Esophagus squamous epithelium (tissue), 5 donors: Measurements from ENCODE around the gene VWA8. TPM values are rescaled to one million over a fixed set of nuclear protein-coding genes. Genes with fewer than 3 reads are reported as not detected.
A peak's percentile ranks its signal among the peaks of the same experiment; 100 is the strongest.

ENCODE experiments used
- DNase-seq: peaks from one replicate; lab custom pipeline; 2025; lab: John Stamatoyannopoulos, UW
- H3K27ac ChIP-seq, 4 donors: fragments of 200-600 bp; sonication (generic); one replicate each; pipeline ENCODE4 v1.5.1; 2016 to 2019; ENCODE audit warnings: mild to moderate bottlenecking in 1 of 4
- H3K27me3 ChIP-seq, 4 donors: fragments of 200-600 bp; sonication (generic); 1 replicate in 3 of 4; 2 replicates in 1 of 4; pipeline versions ENCODE4 v1.5.1 to v1.6.0; 2017 to 2021; ENCODE audit warnings: antibody characterized with exemption in 1 of 4
- H3K36me3 ChIP-seq, 3 donors: fragments of 200-600 bp; sonication (generic); one replicate each; pipeline ENCODE4 v1.5.1; 2016 to 2019
- H3K4me1 ChIP-seq, 3 donors: fragments of 200-600 bp; sonication (generic); one replicate each; pipeline ENCODE4 v1.5.1; 2017 to 2019
- H3K4me3 ChIP-seq, 4 donors: fragments of 200-600 bp; sonication (generic); 1 replicate in 3 of 4; 2 replicates in 1 of 4; pipeline ENCODE4 v1.5.1; 2016 to 2019; ENCODE audit warnings: mild to moderate bottlenecking in 2 of 4, moderate library complexity in 1 of 4
- H3K9me3 ChIP-seq, 3 donors: fragments of 200-600 bp; sonication (generic); one replicate each; pipeline ENCODE4 v1.5.1; 2016 to 2019
- POLR2A ChIP-seq, 4 donors: fragments of 450-650 bp; IDR thresholded peaks; one replicate each; pipeline ENCODE4 v1.6.1; 2017; ENCODE audit warnings: antibody characterized with exemption in 4 of 4, mild to moderate bottlenecking in 4 of 4, moderate library complexity in 3 of 4
- WGBS, 2 donors: methylation state at CpG; one replicate each; pipeline ENCODE4 v1.1.5; 2018; 5-methylcytosine and 5-hydroxymethylcytosine counted together
- intact Hi-C: fragments of 100-400 bp; cut with DNase I; formaldehyde crosslinking; loops from one replicate; pipeline ENCODE4 v1.15.0; 2022
- total RNA-seq, 4 donors: library from RNA; depleted of rRNA; stranded (reverse); fragments of >200 nt; gene quantifications; one replicate each; pipeline ENCODE4 v1.1.0, GENCODE V29; 2016
- TF ChIP-seq, protein P1 (sequence below), 6 experiments: fragments of 450-650 bp in 4 of 6; fragments of 200-600 bp in 2 of 6; sonication (generic) in 2 of 6; IDR thresholded peaks; one replicate each; pipeline ENCODE4 v1.5.1; 2016 to 2019; ENCODE audit warnings: antibody characterized with exemption in 6 of 6, mild to moderate bottlenecking in 4 of 6, moderate library complexity in 4 of 6
- donor health status: DM: yes; HTN: yes; CAD: no.

VWA8 gene
- total RNA-seq, 4 donors from 2014 or later, result 10.5 to 23.7 (median 17.3) TPM

GRCh38 chr13:41945926-41946325 lies 15.0 kb downstream of the VWA8 start:
- Histone ChIP-seq H3K4me1 (peaks cover 0 to 11% (median 0%) of the 10 kb centered on the region in 3 donors), H3K9me3 (peaks cover 0 to 16% (median 0%) of the 10 kb centered on the region in 3 donors), H3K27me3 (no peaks in the 10 kb centered on the region), H3K4me3 (no peak overlapping the region), H3K27ac (no peak overlapping the region), H3K36me3 (peaks cover 0 to 39% (median 0%) of the 10 kb centered on the region in 3 donors)
- no peak for DNase-seq
- intact Hi-C loops, result no loop called here
- TF ChIP-seq, protein P1, sequence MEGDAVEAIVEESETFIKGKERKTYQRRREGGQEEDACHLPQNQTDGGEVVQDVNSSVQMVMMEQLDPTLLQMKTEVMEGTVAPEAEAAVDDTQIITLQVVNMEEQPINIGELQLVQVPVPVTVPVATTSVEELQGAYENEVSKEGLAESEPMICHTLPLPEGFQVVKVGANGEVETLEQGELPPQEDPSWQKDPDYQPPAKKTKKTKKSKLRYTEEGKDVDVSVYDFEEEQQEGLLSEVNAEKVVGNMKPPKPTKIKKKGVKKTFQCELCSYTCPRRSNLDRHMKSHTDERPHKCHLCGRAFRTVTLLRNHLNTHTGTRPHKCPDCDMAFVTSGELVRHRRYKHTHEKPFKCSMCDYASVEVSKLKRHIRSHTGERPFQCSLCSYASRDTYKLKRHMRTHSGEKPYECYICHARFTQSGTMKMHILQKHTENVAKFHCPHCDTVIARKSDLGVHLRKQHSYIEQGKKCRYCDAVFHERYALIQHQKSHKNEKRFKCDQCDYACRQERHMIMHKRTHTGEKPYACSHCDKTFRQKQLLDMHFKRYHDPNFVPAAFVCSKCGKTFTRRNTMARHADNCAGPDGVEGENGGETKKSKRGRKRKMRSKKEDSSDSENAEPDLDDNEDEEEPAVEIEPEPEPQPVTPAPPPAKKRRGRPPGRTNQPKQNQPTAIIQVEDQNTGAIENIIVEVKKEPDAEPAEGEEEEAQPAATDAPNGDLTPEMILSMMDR (IDR thresholded peaks at IDR 0.05), result no peak
- TF ChIP-seq POLR2A (IDR thresholded peaks at IDR 0.05), result no peak

DNA sequence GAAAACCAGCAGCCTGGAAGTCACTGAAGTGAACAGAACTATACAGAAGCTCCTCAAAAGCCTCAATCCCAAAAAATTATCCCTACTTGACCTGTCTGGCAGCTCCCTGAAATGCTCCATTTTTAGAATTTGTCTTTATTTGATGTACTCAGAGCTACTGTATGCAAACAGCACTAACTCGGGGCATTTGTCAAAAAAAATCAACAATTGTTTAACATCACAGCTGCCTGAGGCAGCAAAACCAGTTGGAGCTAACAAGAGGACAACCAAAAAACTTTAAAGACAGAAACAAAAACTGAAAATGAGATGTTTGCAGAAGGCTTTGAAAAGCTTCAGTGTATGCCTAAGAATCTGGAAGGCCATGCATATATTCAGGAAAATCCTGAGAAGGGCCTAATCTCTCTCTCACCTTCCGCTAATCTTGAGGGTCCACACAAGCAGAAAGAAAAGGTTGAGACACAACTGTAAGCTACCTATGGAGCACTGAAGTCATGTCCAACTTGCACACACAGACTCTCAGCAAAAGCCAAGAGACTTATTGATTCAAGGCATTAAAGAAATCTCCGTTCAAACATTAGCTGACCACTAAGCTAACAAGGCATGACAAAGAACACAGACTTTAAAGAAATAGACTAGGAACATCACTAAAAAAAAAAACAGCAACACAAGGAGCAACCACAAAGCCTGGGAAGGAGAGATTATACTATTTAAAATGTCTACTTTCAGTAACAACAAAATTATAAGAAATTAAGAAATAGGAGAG lies 16.1 kb downstream of the VWA8 start:
- DNase-seq, result no peak
- H3K4me3 ChIP-seq, result no peak overlapping the region
- H3K27ac ChIP-seq, result no peak overlapping the region
- H3K27me3 ChIP-seq, result no peaks in the 10 kb centered on the region
- peaks cover 0 to 16% (median 0%) of the 10 kb centered on the region in 3 donors for H3K9me3 ChIP-seq
- H3K36me3 ChIP-seq, result peaks cover 0 to 39% (median 0%) of the 10 kb centered on the region in 3 donors
- H3K4me1 ChIP-seq, result peaks cover 0 to 11% (median 0%) of the 10 kb centered on the region in 3 donors
- TF ChIP-seq, protein P1 (IDR thresholded peaks at IDR 0.05), result no peak
- no peak for TF ChIP-seq POLR2A (IDR thresholded peaks at IDR 0.05)
- intact Hi-C loops, result no loop called here
- 64 to 74% methylated on average over 3 of the region's 3 CpGs for WGBS, 2 donors

GRCh38 chr13:41944229-41944628 lies 16.7 kb downstream of the VWA8 start:
- H3K4me3 ChIP-seq, result no peak overlapping the region
- TF ChIP-seq, protein P1 (IDR thresholded peaks at IDR 0.05), result no peak
- no peak for TF ChIP-seq POLR2A (IDR thresholded peaks at IDR 0.05)
- intact Hi-C loops, result no loop called here
- H3K27me3 ChIP-seq, result no peaks in the 10 kb centered on the region
- no peak for DNase-seq
- peaks cover 0 to 16% (median 0%) of the 10 kb centered on the region in 3 donors for H3K9me3 ChIP-seq
- peaks cover 0 to 37% (median 0%) of the 10 kb centered on the region in 3 donors for H3K36me3 ChIP-seq
- no peak overlapping the region for H3K27ac ChIP-seq
- WGBS, 2 donors, result 88 to 93% methylated on average over 3 of the region's 3 CpGs
- peaks cover 0 to 11% (median 0%) of the 10 kb centered on the region in 3 donors for H3K4me1 ChIP-seq

DNA sequence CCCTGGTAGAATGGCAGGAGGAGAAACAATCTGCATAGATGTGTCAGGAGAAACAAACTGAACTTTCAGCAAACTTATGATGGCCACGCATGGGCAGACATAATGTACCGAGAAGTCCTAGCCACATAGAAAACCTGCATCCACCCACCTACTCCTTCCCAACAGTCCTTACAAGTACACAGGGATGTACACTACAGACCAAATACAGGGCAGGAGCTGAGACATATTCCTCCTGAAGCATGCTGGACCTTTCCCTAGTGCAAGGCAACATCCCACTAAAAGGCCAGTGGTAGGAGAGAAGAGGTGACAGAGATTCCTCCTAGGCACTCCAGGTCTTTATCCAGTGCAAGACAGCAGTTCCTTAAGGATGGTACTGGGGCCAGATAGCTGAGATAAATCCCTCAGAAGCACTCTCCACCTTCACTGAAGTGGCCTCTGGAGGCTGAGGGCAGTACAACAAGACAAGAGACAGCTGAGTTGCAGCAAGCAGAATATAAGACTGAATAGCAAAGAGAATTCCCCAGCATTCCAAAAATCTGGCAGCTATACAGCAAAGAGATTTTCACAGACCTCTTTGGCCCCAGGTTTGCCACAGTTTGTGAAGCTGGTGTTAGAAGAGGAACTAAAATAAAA lies 18.3 kb downstream of the VWA8 start:
- peaks cover 0 to 11% (median 0%) of the 10 kb centered on the region in 3 donors for H3K4me1 ChIP-seq
- H3K9me3 ChIP-seq, result peaks cover 0 to 16% (median 0%) of the 10 kb centered on the region in 3 donors
- WGBS, 2 donors, result 80 to 100% methylated on average over 1 to 2 of the region's 2 CpGs
- TF ChIP-seq, protein P1 (IDR thresholded peaks at IDR 0.05), result peak in 1 of 6 experiments; percentile 29
- TF ChIP-seq POLR2A (IDR thresholded peaks at IDR 0.05), result no peak
- no peak for DNase-seq
- H3K27ac ChIP-seq, result no peak overlapping the region
- no peak overlapping the region for H3K4me3 ChIP-seq
- intact Hi-C loops, result no loop called here
- no peaks in the 10 kb centered on the region for H3K27me3 ChIP-seq
- peaks cover 0 to 22% (median 0%) of the 10 kb centered on the region in 3 donors for H3K36me3 ChIP-seq

- 76 to 88% methylated on average over 5 of the region's 5 CpGs for WGBS, 2 donors
- no peak for DNase-seq
- H3K4me1 ChIP-seq, result peaks cover 0 to 11% (median 0%) of the 10 kb centered on the region in 3 donors
These were observed 19.7 kb downstream of the VWA8 start for GRCh38 chr13:41941174-41941573.

More at GRCh38 chr13:41941174-41941573, 19.7 kb downstream of the VWA8 start:
- Histone ChIP-seq H3K36me3 (peaks cover 0 to 8% (median 0%) of the 10 kb centered on the region in 3 donors), H3K9me3 (peaks cover 0 to 7% (median 0%) of the 10 kb centered on the region in 3 donors), H3K27me3 (no peaks in the 10 kb centered on the region), H3K4me3 (no peak overlapping the region), H3K27ac (no peak overlapping the region)
- intact Hi-C loops, result no loop called here
- no peak for TF ChIP-seq POLR2A (IDR thresholded peaks at IDR 0.05)
- TF ChIP-seq, protein P1 (IDR thresholded peaks at IDR 0.05), result no peak
